K562 (cell line): ENCODE measurements around the gene STK11. TPM values are rescaled to one million over a fixed set of nuclear protein-coding genes. Genes with fewer than 3 reads are reported as not detected.

Experiments
- CREB5 ChIP-seq: fragments of 250-450 bp; sonication (Bioruptor Pico); IDR thresholded peaks from 2 replicates; pipeline ENCODE4 v1.5.0; 2020; ENCODE audit warnings: mild to moderate bottlenecking
- ESRRB ChIP-seq: fragments of 250-450 bp; sonication (Bioruptor Pico); IDR thresholded peaks from 2 replicates; pipeline ENCODE4 v1.5.0; 2020; ENCODE audit warnings: mild to moderate bottlenecking, moderate library complexity, borderline replicate concordance
- ILF3 ChIP-seq: fragments of 450-650 bp; IDR thresholded peaks from 2 replicates; pipeline ENCODE4 v1.6.1; 2018; ENCODE audit warnings: antibody characterized with exemption, mild to moderate bottlenecking, moderate library complexity, borderline replicate concordance
- KAT2B ChIP-seq: IDR thresholded peaks from one replicate; pipeline ENCODE4 v1.6.1; 2012; ENCODE audit warnings: low read depth, mild to moderate bottlenecking, control low read depth, inconsistent platforms, low read length, moderate library complexity
- PTRF ChIP-seq: fragments of 450-650 bp; IDR thresholded peaks from 2 replicates; pipeline ENCODE4 v1.6.1; 2016; ENCODE audit warnings: mild to moderate bottlenecking, missing genetic modification characterization, missing compliant biosample characterization
- SMARCA4 ChIP-seq: fragments of 450-650 bp; IDR thresholded peaks from 2 replicates; pipeline ENCODE4 v1.6.1; 2016
- SMARCB1 ChIP-seq: IDR thresholded peaks from 2 replicates; pipeline ENCODE4 v1.6.1; 2011; ENCODE audit warnings: improper control_type of control experiment, low read depth; ENCODE audit not compliant: insufficient read length
- STAT5B ChIP-seq: fragments of 250-450 bp; sonication (Bioruptor Pico); IDR thresholded peaks from 2 replicates; pipeline ENCODE4 v1.8.0; 2021; ENCODE audit warnings: mild to moderate bottlenecking, inconsistent platforms
- UBTF ChIP-seq, 2 experiments: IDR thresholded peaks; 2 replicates each; pipeline ENCODE4 v1.6.1; 2012; ENCODE audit warnings: improper control_type of control experiment in 2 of 2, low read depth in 2 of 2, low read length in 2 of 2, borderline replicate concordance in 1 of 2
- ZHX1 ChIP-seq: fragments of 150-350 bp; conservative IDR thresholded peaks from 2 replicates; pipeline ENCODE4 v1.6.1; 2014; ENCODE audit warnings: low read length
- ZNF143 ChIP-seq: sonication (generic); formaldehyde crosslinking; IDR thresholded peaks from 2 replicates; pipeline ENCODE4 v1.9.0; 2022; ENCODE audit warnings: mild to moderate bottlenecking, missing genetic modification reagents
- ZNF318 ChIP-seq, 2 experiments: fragments of 450-650 bp; IDR thresholded peaks; 2 replicates each; pipeline ENCODE4 v1.6.1; 2016; ENCODE audit warnings: mild to moderate bottlenecking in 2 of 2, borderline replicate concordance in 1 of 2, low read depth in 1 of 2, moderate library complexity in 1 of 2
- ZNF699 ChIP-seq: fragments of 250-450 bp; sonication (Bioruptor Pico); IDR thresholded peaks from 2 replicates; pipeline ENCODE4 v1.8.0; 2021; ENCODE audit warnings: mild to moderate bottlenecking, moderate library complexity; ENCODE audit not compliant: insufficient replicate concordance
- polyA plus RNA-seq, 8 experiments: library from polyadenylated mRNA; depleted of rRNA in 4 of 8; stranded (reverse) in 5 of 8; unstranded in 3 of 8; fragments of >200 nt; fragmentation: Nextera tagmentation in 2 of 8; fragmentation: Illumina TruSeq in 1 of 8; extraction: Ambion mirVana in 2 of 8; extraction: Trizol in 1 of 8; gene quantifications; 2 replicates each; pipeline versions ENCODE4 v1.2.1 to v1.2.3, GENCODE V29; 2011 to 2014; ENCODE audit warnings: inconsistent platforms in 1 of 8, missing spikeins in 1 of 8
- total RNA-seq, 7 experiments: library from RNA; depleted of rRNA in 6 of 7; stranded (reverse); fragments of >200 nt in 6 of 7; fragmentation: Illumina TruSeq in 2 of 7; extraction: Trizol in 2 of 7; gene quantifications; 2 replicates each; pipeline versions ENCODE4 v1.2.1 to v1.2.3, GENCODE V29; 2011 to 2021; ENCODE audit warnings: low replicate concordance in 1 of 7

Gene STK11
- total and polyA plus RNA-seq, 9 of the 15 experiments (the other 6 are each of a cell fraction or from before 2014, with no cell fraction given), result 0.15 to 96.5 (median 31.7) TPM

GRCh38 chr19:1274852-1275259, 69.3 kb downstream of the STK11 start (continued):
- TF ChIP-seq ZNF318 (IDR thresholded peaks at IDR 0.05; ENCODE audit: borderline replicate concordance in 1 of 2, low read depth in 1 of 2), result no peak
- TF ChIP-seq STAT5B (CRISPR knock-in tag), result no peak
- no peak for TF ChIP-seq ESRRB (CRISPR knock-in tag)
- no peak for TF ChIP-seq ZHX1
- no peak for TF ChIP-seq SMARCB1
- no peak for TF ChIP-seq SMARCA4
- TF ChIP-seq CREB5 (CRISPR knock-in tag), result no peak
- TF ChIP-seq ILF3, result no peak; the same call in 1 of the 2 replicates
- no peak for TF ChIP-seq ZNF143
- no peak for TF ChIP-seq ZNF699
- no peak for TF ChIP-seq UBTF (IDR thresholded peaks at IDR 0.05; ENCODE audit: borderline replicate concordance in 1 of 2, low read depth in 2 of 2, low read length in 2 of 2)
- TF ChIP-seq KAT2B, result no peak
- no peak for TF ChIP-seq PTRF
